Endothelial cell of umbilical vein (primary cell): ENCODE measurements around the gene PPIL1. TPM values are rescaled to one million over a fixed set of nuclear protein-coding genes. Genes with fewer than 3 reads are reported as not detected.

ENCODE experiments used
- BruUV-seq: library from RNA; stranded (reverse); fragments of 400-500 nt; replicated peaks from 2 replicates; lab custom pipeline; 2021; lab: Mats Ljungman, UMichigan
- CTCF ChIA-PET: fragments of 300-600, 350-600 bp; sonication (Branson Sonifier 250); formaldehyde crosslinking; loops from one replicate; lab custom pipeline; 2021; ENCODE audit warnings: antibody characterized with exemption, inconsistent platforms; lab: Charles Lee
- POLR2A ChIA-PET: fragments of 300-600, 350-600 bp; sonication (Branson Sonifier 250); formaldehyde crosslinking; loops from one replicate; lab custom pipeline; 2021; ENCODE audit warnings: antibody characterized with exemption, inconsistent platforms; lab: Charles Lee
- DNase-seq: peaks from one replicate; pipeline ENCODE4 v3.0.0-alpha.2; 2011; ENCODE audit warnings: low read depth, low spot score
- FAIRE-seq: peaks from 2 replicates; lab custom pipeline; 2011; peaks lifted over from hg19 to GRCh38; lab: Jason Lieb, UNC
- H2AFZ ChIP-seq: 2 replicates; pipeline ENCODE4 v1.6.0; 2012; ENCODE audit warnings: low read depth, low read length, control low read depth, inconsistent platforms
- H3K27ac ChIP-seq: 2 replicates; pipeline ENCODE4 v1.5.1; 2011; ENCODE audit warnings: low read depth, mild to moderate bottlenecking, control low read depth, low read length, moderate library complexity; ENCODE audit not compliant: insufficient read depth
- H3K27me3 ChIP-seq, 2 experiments: 2 replicates each; pipeline versions ENCODE4 v1.6.0 to v1.6.1; 2011; ENCODE audit warnings: low read length in 2 of 2, mixed read lengths in 1 of 2; ENCODE audit not compliant: control insufficient read depth in 2 of 2, insufficient read depth in 2 of 2
- H3K36me3 ChIP-seq, 2 experiments: 2 replicates in 1 of 2; 3 replicates in 1 of 2; pipeline ENCODE4 v1.5.1; 2011; ENCODE audit warnings: low read length in 2 of 2, mild to moderate bottlenecking in 1 of 2, moderate library complexity in 1 of 2; ENCODE audit not compliant: control insufficient read depth in 2 of 2, insufficient read depth in 2 of 2; ENCODE audit errors: extremely low read depth in 1 of 2
- H3K4me1 ChIP-seq: 3 replicates; pipeline ENCODE4 v1.5.1; 2011; ENCODE audit warnings: mild to moderate bottlenecking, low read length; ENCODE audit not compliant: control insufficient read depth, insufficient read depth; ENCODE audit errors: extremely low read depth
- H3K4me2 ChIP-seq: 2 replicates; pipeline ENCODE4 v1.6.1; 2011; ENCODE audit warnings: low read length, control low read depth, mixed read lengths; ENCODE audit not compliant: insufficient read depth
- H3K4me3 ChIP-seq, 3 experiments: fragments of 200-600 bp in 1 of 3; sonication (generic), shearing (Covaris generic) in 1 of 3; replicated peaks in 1 of 3; 2 replicates each; pipeline ENCODE4 v1.5.1; 2011 to 2016; ENCODE audit warnings: control low read depth in 3 of 3, low read length in 3 of 3, mild to moderate bottlenecking in 2 of 3, inconsistent platforms in 1 of 3, low read depth in 1 of 3, moderate library complexity in 1 of 3; ENCODE audit not compliant: insufficient read depth in 1 of 3
- H3K79me2 ChIP-seq: 2 replicates; pipeline ENCODE4 v1.6.0; 2012; ENCODE audit warnings: low read length, inconsistent platforms; ENCODE audit not compliant: control insufficient read depth, insufficient read depth
- H3K9ac ChIP-seq: replicated peaks from 2 replicates; pipeline ENCODE3; 2011; ENCODE audit warnings: low read length, control low read depth; ENCODE audit not compliant: insufficient read depth; ENCODE audit errors: extremely low read depth
- H3K9me1 ChIP-seq: replicated peaks from 3 replicates; pipeline ENCODE4 v1.6.0; 2011; ENCODE audit warnings: mild to moderate bottlenecking, low read length; ENCODE audit not compliant: control insufficient read depth, insufficient read depth; ENCODE audit errors: extremely low read depth
- H3K9me3 ChIP-seq: replicated peaks from 2 replicates; pipeline ENCODE4 v1.5.1; 2012; ENCODE audit warnings: low read length, inconsistent platforms; ENCODE audit not compliant: control insufficient read depth, insufficient read depth
- H4K20me1 ChIP-seq: replicated peaks from 2 replicates; pipeline ENCODE3; 2011; ENCODE audit warnings: mild to moderate bottlenecking, low read length; ENCODE audit not compliant: control insufficient read depth, insufficient read depth; ENCODE audit errors: extremely low read depth
- EZH2 ChIP-seq: IDR thresholded peaks from 2 replicates; pipeline ENCODE4 v1.6.1; 2012; ENCODE audit warnings: borderline replicate concordance, low read depth, mild to moderate bottlenecking, moderate library complexity, low read length, inconsistent platforms; ENCODE audit not compliant: severe bottlenecking
- FOS ChIP-seq: IDR thresholded peaks from 2 replicates; pipeline ENCODE4 v1.6.1; 2011; ENCODE audit warnings: mild to moderate bottlenecking, low read length, moderate library complexity, borderline replicate concordance; ENCODE audit not compliant: insufficient read depth
- GATA2 ChIP-seq: IDR thresholded peaks from 2 replicates; pipeline ENCODE4 v1.7.0; 2011; ENCODE audit warnings: low read depth, mild to moderate bottlenecking, moderate library complexity, mixed read lengths, low read length; ENCODE audit not compliant: insufficient read length, insufficient read depth
- JUN ChIP-seq: IDR thresholded peaks from 2 replicates; pipeline ENCODE4 v1.6.1; 2011; ENCODE audit warnings: borderline replicate concordance, low read depth; ENCODE audit not compliant: insufficient read length, insufficient read depth
- MYC ChIP-seq: IDR thresholded peaks from one replicate; pipeline ENCODE4 v1.6.1; 2011; ENCODE audit warnings: mild to moderate bottlenecking, low read depth, low read length
- POLR2A ChIP-seq: IDR thresholded peaks from 2 replicates; pipeline ENCODE4 v1.6.1; 2012; ENCODE audit warnings: low read depth, mild to moderate bottlenecking, control low read depth, low read length
- POLR2AphosphoS5 ChIP-seq: IDR thresholded peaks from 2 replicates; pipeline ENCODE4 v1.6.1; 2012; ENCODE audit warnings: low read depth, mild to moderate bottlenecking, control low read depth, low read length, moderate library complexity; ENCODE audit not compliant: insufficient read depth
- dilution Hi-C: fragments of 300-500 bp; cut with MboI; formaldehyde crosslinking; loops from one replicate; pipeline ENCODE4 v1.15.0; 2019; ENCODE audit warnings: low sequenced_read_pairs; ENCODE audit not compliant: extremely low pct_ligation_motif_present
- intact Hi-C: fragments of 100-400 bp; cut with micrococcal nuclease; formaldehyde crosslinking; loops from one replicate; pipeline ENCODE4 v1.10.0; 2022
- polyA plus RNA-seq, 4 experiments: library from polyadenylated mRNA; depleted of rRNA in 3 of 4; stranded (reverse) in 3 of 4; unstranded in 1 of 4; fragments of >200 nt; gene quantifications; 2 replicates each; pipeline versions ENCODE4 v1.2.1 to v1.2.3, GENCODE V29; 2011 to 2012; ENCODE audit warnings: missing spikeins in 1 of 4
- total RNA-seq: library from RNA; stranded (reverse); gene quantifications from 2 replicates; pipeline ENCODE4 v1.2.3, GENCODE V29; 2021
- TF ChIP-seq, protein P1 (sequence below): IDR thresholded peaks from 2 replicates; pipeline ENCODE4 v1.6.1; 2011; ENCODE audit not compliant: insufficient read depth, insufficient read length
- TF ChIP-seq, protein P2 (sequence below), 2 donors: IDR thresholded peaks; 1 replicate in 1 of 2; 2 replicates in 1 of 2; pipeline ENCODE4 v1.5.1; 2011; ENCODE audit warnings: low read length in 2 of 2, mild to moderate bottlenecking in 2 of 2, moderate library complexity in 2 of 2, control low read depth in 1 of 2, inconsistent platforms in 1 of 2, low read depth in 1 of 2; ENCODE audit not compliant: insufficient read depth in 1 of 2; ENCODE audit errors: extremely low read depth in 1 of 2

The PPIL1 gene
- total and polyA plus RNA-seq, 2 donors (not counting 3 experiments of a cell fraction or from before 2014, with no cell fraction given): 28.6 to 35.6 TPM

GRCh38 chr6:36823421-36824096 is 51.0 kb downstream of the PPIL1 start:
- TSS peak; percentile 13 for BruUV-seq

GRCh38 chr6:36822506-36823269 is 51.9 kb downstream of the PPIL1 start:
- no peak for TF ChIP-seq GATA2
- no peak for TF ChIP-seq POLR2AphosphoS5
- TF ChIP-seq JUN: peak; percentile 73
- no peak for TF ChIP-seq EZH2
- peak; percentile 56 for TF ChIP-seq FOS
- TF ChIP-seq MYC: peak; percentile 83
- TF ChIP-seq, protein P1, sequence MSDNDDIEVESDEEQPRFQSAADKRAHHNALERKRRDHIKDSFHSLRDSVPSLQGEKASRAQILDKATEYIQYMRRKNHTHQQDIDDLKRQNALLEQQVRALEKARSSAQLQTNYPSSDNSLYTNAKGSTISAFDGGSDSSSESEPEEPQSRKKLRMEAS: peak; percentile 85
- TF ChIP-seq POLR2A: no peak
- TF ChIP-seq, protein P2, sequence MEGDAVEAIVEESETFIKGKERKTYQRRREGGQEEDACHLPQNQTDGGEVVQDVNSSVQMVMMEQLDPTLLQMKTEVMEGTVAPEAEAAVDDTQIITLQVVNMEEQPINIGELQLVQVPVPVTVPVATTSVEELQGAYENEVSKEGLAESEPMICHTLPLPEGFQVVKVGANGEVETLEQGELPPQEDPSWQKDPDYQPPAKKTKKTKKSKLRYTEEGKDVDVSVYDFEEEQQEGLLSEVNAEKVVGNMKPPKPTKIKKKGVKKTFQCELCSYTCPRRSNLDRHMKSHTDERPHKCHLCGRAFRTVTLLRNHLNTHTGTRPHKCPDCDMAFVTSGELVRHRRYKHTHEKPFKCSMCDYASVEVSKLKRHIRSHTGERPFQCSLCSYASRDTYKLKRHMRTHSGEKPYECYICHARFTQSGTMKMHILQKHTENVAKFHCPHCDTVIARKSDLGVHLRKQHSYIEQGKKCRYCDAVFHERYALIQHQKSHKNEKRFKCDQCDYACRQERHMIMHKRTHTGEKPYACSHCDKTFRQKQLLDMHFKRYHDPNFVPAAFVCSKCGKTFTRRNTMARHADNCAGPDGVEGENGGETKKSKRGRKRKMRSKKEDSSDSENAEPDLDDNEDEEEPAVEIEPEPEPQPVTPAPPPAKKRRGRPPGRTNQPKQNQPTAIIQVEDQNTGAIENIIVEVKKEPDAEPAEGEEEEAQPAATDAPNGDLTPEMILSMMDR (IDR thresholded peaks at IDR 0.05; ENCODE audit: extremely low read depth in 1 of 2, insufficient read depth in 1 of 2, low read depth in 1 of 2, low read length in 2 of 2): no peak
- peak overlapping the region; percentile 6 for H3K4me2 ChIP-seq
- TSS peak; percentile 4 for BruUV-seq
- no peak overlapping the region for H3K4me3 ChIP-seq
- DNase-seq: peak; percentile 97
- H3K9ac ChIP-seq: peak overlapping the region; percentile 70
- no peaks in the 10 kb centered on the region for H3K9me1 ChIP-seq
- CTCF ChIA-PET: interaction anchor here (1.0 to 4.9 kb wide), 4 partner anchors 11 to 57 kb away, joined by 3 to 41 read pairs (median 10); no protein-coding TSS in a partner anchor
- peak; percentile 99 for FAIRE-seq
- H3K4me1 ChIP-seq: peaks cover 71% of the 10 kb centered on the region
- peaks cover 6 to 13% of the 10 kb centered on the region in 2 experiments for H3K36me3 ChIP-seq
- no peaks in the 10 kb centered on the region for H3K27me3 ChIP-seq
- H3K79me2 ChIP-seq: peaks cover 3% of the 10 kb centered on the region
- dilution Hi-C loops (no loop called here), intact Hi-C loops (loop anchor here (2.0 kb wide), 1 partner anchor 56 kb away; no protein-coding TSS in a partner anchor)
- H4K20me1 ChIP-seq: no peaks in the 10 kb centered on the region
- POLR2A ChIA-PET: no interaction called here
- H2AFZ ChIP-seq: peak overlapping the region; percentile 8
- no peaks in the 10 kb centered on the region for H3K9me3 ChIP-seq
- peak overlapping the region; percentile 100 for H3K27ac ChIP-seq

More at GRCh38 chr6:36823421-36824096, 51.0 kb downstream of the PPIL1 start:
- Histone ChIP-seq H3K4me2 (peak overlapping the region; percentile 6), H3K36me3 (peaks cover 6 to 13% of the 10 kb centered on the region in 2 experiments), H4K20me1 (no peaks in the 10 kb centered on the region), H3K27me3 (no peaks in the 10 kb centered on the region), H2AFZ (peak overlapping the region; percentile 55), H3K4me1 (peaks cover 79% of the 10 kb centered on the region), H3K4me3 (no peak overlapping the region), H3K79me2 (peaks cover 3% of the 10 kb centered on the region), H3K9ac (peak overlapping the region; percentile 70), H3K27ac (peak overlapping the region; percentile 100), H3K9me3 (no peaks in the 10 kb centered on the region), H3K9me1 (no peaks in the 10 kb centered on the region)
- dilution Hi-C loops (no loop called here), intact Hi-C loops (loop anchor here (2.0 kb wide), 1 partner anchor 57 kb away; no protein-coding TSS in a partner anchor)
- DNase-seq (peak; percentile 52), FAIRE-seq (peak; percentile 79)
- TF ChIP-seq, protein P1: no peak
- no peak for TF ChIP-seq JUN
- POLR2A ChIA-PET: no interaction called here
- CTCF ChIA-PET: interaction anchor here (1.1 to 4.9 kb wide), 8 partner anchors 11 to 90 kb away, joined by 3 to 41 read pairs (median 4); no protein-coding TSS in a partner anchor
